Vagina (tissue), 2 donors: Measurements from ENCODE around the gene FUT7. TPM values are rescaled to one million over a fixed set of nuclear protein-coding genes. Genes with fewer than 3 reads are reported as not detected.

Source experiments
- DNase-seq, 2 donors: peaks; one replicate each; pipeline ENCODE4 v3.0.0-alpha.2; 2017; ENCODE audit errors: extremely low spot score in 2 of 2
- H3K27ac ChIP-seq: fragments of 200-600 bp; sonication (generic); one replicate; pipeline ENCODE4 v1.5.1; 2019
- H3K27me3 ChIP-seq: fragments of 200-600 bp; sonication (generic); one replicate; pipeline ENCODE4 v1.5.1; 2019
- H3K36me3 ChIP-seq, 2 donors: fragments of 200-600 bp; sonication (generic); one replicate each; pipeline ENCODE4 v1.5.1; 2017 to 2019
- H3K4me1 ChIP-seq: fragments of 200-600 bp; sonication (generic); one replicate; pipeline ENCODE4 v1.5.1; 2019
- H3K4me3 ChIP-seq, 2 donors: fragments of 200-600 bp; sonication (generic); 1 replicate in 1 of 2; 2 replicates in 1 of 2; pipeline ENCODE4 v1.5.1; 2016 to 2019
- H3K9me3 ChIP-seq: fragments of 200-600 bp; sonication (generic); one replicate; pipeline ENCODE4 v1.5.1; 2019
- POLR2A ChIP-seq, 2 donors: fragments of 450-650 bp; IDR thresholded peaks; one replicate each; pipeline ENCODE4 v1.6.1; 2017; ENCODE audit warnings: antibody characterized with exemption in 2 of 2, mild to moderate bottlenecking in 2 of 2, moderate library complexity in 2 of 2
- POLR2AphosphoS5 ChIP-seq, 2 donors: sonication (generic); formaldehyde crosslinking; IDR thresholded peaks; one replicate each; pipeline ENCODE4 v1.9.0; 2017; ENCODE audit warnings: antibody characterized with exemption in 2 of 2, mild to moderate bottlenecking in 2 of 2, low read depth in 1 of 2; ENCODE audit not compliant: insufficient read depth in 1 of 2
- intact Hi-C: fragments of 100-400 bp; cut with DNase I; formaldehyde crosslinking; loops from one replicate; pipeline ENCODE4 v1.15.1; 2023
- total RNA-seq: library from RNA; depleted of rRNA; stranded (reverse); fragments of >200 nt; gene quantifications from one replicate; pipeline ENCODE4 v1.2.3, GENCODE V29; 2016
- TF ChIP-seq, protein P1 (sequence below), 3 experiments: fragments of 450-650 bp in 2 of 3; fragments of 200-600 bp in 1 of 3; sonication (generic) in 1 of 3; IDR thresholded peaks; one replicate each; pipeline ENCODE4 v1.5.1; 2017 to 2019; ENCODE audit warnings: antibody characterized with exemption in 3 of 3, mild to moderate bottlenecking in 2 of 3, moderate library complexity in 2 of 3

FUT7 gene
- total RNA-seq, 1 donor from 2014 or later, result not detected

- Histone ChIP-seq H3K36me3 (no peaks in the 10 kb centered on the region), H3K9me3 (no peaks in the 10 kb centered on the region), H3K4me3 (peak overlapping the region; percentile 22 to 32), H3K4me1 (peaks cover 52% of the 10 kb centered on the region), H3K27ac (no peak overlapping the region), H3K27me3 (no peaks in the 10 kb centered on the region)
- intact Hi-C loops, result no loop called here
- DNase-seq, result no peak
- no peak for TF ChIP-seq POLR2AphosphoS5 (IDR thresholded peaks at IDR 0.05; ENCODE audit: insufficient read depth in 1 of 2, low read depth in 1 of 2)
- TF ChIP-seq POLR2A (IDR thresholded peaks at IDR 0.05), result no peak
- TF ChIP-seq, protein P1, sequence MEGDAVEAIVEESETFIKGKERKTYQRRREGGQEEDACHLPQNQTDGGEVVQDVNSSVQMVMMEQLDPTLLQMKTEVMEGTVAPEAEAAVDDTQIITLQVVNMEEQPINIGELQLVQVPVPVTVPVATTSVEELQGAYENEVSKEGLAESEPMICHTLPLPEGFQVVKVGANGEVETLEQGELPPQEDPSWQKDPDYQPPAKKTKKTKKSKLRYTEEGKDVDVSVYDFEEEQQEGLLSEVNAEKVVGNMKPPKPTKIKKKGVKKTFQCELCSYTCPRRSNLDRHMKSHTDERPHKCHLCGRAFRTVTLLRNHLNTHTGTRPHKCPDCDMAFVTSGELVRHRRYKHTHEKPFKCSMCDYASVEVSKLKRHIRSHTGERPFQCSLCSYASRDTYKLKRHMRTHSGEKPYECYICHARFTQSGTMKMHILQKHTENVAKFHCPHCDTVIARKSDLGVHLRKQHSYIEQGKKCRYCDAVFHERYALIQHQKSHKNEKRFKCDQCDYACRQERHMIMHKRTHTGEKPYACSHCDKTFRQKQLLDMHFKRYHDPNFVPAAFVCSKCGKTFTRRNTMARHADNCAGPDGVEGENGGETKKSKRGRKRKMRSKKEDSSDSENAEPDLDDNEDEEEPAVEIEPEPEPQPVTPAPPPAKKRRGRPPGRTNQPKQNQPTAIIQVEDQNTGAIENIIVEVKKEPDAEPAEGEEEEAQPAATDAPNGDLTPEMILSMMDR (IDR thresholded peaks at IDR 0.05), result no peak
These were observed 37.6 kb downstream of the FUT7 start for GRCh38 chr9:136994180-136994887.

GRCh38 chr9:136992819-136993369 lies 39.0 kb downstream of the FUT7 start:
- intact Hi-C loops, result no loop called here
- TF ChIP-seq POLR2A (IDR thresholded peaks at IDR 0.05) (no peak), POLR2AphosphoS5 (IDR thresholded peaks at IDR 0.05; ENCODE audit: insufficient read depth in 1 of 2, low read depth in 1 of 2) (no peak)
- TF ChIP-seq, protein P1 (IDR thresholded peaks at IDR 0.05), result no peak
- Histone ChIP-seq H3K27me3 (no peaks in the 10 kb centered on the region), H3K36me3 (no peaks in the 10 kb centered on the region), H3K9me3 (no peaks in the 10 kb centered on the region), H3K4me1 (peaks cover 52% of the 10 kb centered on the region), H3K27ac (peak overlapping the region; percentile 83), H3K4me3 (peak overlapping the region; percentile 61 to 91)
- no peak for DNase-seq

- H3K4me1 ChIP-seq, result peaks cover 50% of the 10 kb centered on the region
- no peak for TF ChIP-seq POLR2A (IDR thresholded peaks at IDR 0.05)
- TF ChIP-seq POLR2AphosphoS5 (IDR thresholded peaks at IDR 0.05; ENCODE audit: insufficient read depth in 1 of 2, low read depth in 1 of 2), result peak in 1 of 2 donors; percentile 53
These were observed 39.7 kb downstream of the FUT7 start, which contains the start of gene PAXX for GRCh38 chr9:136991993-136992818. TSS of gene PAXX (plus strand) at chr9:136992422. CDS start at chr9:136992444, 22 bp downstream.

GRCh38 chr9:136990242-136990911 lies 41.5 kb downstream of the FUT7 start:
- Histone ChIP-seq H3K27me3 (peaks cover 2% of the 10 kb centered on the region), H3K27ac (no peak overlapping the region), H3K9me3 (no peaks in the 10 kb centered on the region), H3K4me1 (peaks cover 39% of the 10 kb centered on the region), H3K36me3 (no peaks in the 10 kb centered on the region), H3K4me3 (no peak overlapping the region)
- TF ChIP-seq POLR2A (IDR thresholded peaks at IDR 0.05), result no peak
- TF ChIP-seq POLR2AphosphoS5 (IDR thresholded peaks at IDR 0.05; ENCODE audit: insufficient read depth in 1 of 2, low read depth in 1 of 2), result no peak
- TF ChIP-seq, protein P1 (IDR thresholded peaks at IDR 0.05), result no peak
- DNase-seq, result no peak
- intact Hi-C loops, result no loop called here

More at GRCh38 chr9:136991993-136992818, 39.7 kb downstream of the FUT7 start, which contains the start of gene PAXX:
- intact Hi-C loops, result no loop called here
- no peaks in the 10 kb centered on the region for H3K9me3 ChIP-seq
- DNase-seq, result no peak
- no peaks in the 10 kb centered on the region for H3K27me3 ChIP-seq
- no peaks in the 10 kb centered on the region for H3K36me3 ChIP-seq
- H3K4me3 ChIP-seq, result peak within 1 kb of the TSS; percentile 61 to 91
- H3K27ac ChIP-seq, result peak within 1 kb of the TSS; percentile 83

DNA sequence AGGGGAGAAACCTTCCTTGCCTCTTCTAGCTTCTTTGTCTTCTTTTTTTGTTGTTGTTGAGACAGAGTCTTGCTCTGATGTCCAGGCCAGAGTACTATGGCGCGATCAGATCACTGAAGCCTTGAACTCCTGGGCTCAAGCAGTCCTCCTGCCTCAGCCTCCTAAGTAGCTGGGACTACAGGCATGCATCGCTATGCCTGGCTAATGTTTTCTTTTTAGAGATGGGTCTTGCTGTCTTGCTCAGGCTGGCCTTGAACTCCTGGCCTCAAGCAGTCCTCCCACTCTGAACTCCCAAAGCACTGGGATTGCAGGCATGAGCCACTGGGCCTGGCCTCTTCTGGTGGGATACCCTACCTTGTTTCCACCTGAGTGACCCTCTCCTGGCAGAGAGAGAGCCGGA lies 43.0 kb downstream of the FUT7 start:
- Histone ChIP-seq H3K36me3 (no peaks in the 10 kb centered on the region), H3K27me3 (peaks cover 6% of the 10 kb centered on the region), H3K4me1 (peaks cover 40% of the 10 kb centered on the region), H3K4me3 (no peak overlapping the region), H3K9me3 (no peaks in the 10 kb centered on the region), H3K27ac (no peak overlapping the region)
- no peak for DNase-seq
- TF ChIP-seq, protein P1 (IDR thresholded peaks at IDR 0.05), result no peak
- TF ChIP-seq POLR2A (IDR thresholded peaks at IDR 0.05) (no peak), POLR2AphosphoS5 (IDR thresholded peaks at IDR 0.05; ENCODE audit: insufficient read depth in 1 of 2, low read depth in 1 of 2) (no peak)
- intact Hi-C loops, result no loop called here
